H1 (cell line): ENCODE measurements around the gene PLEKHG2. TPM values are rescaled to one million over a fixed set of nuclear protein-coding genes. Genes with fewer than 3 reads are reported as not detected.

Experiments used
- CTCF ChIA-PET: fragments of 300-600 bp; sonication (Branson Sonifier 250); formaldehyde crosslinking; loops from one replicate; lab custom pipeline; 2021; ENCODE audit not compliant: partially characterized antibody; lab: Charles Lee
- POLR2A ChIA-PET: fragments of 300-600 bp; sonication (Branson Sonifier 250); formaldehyde crosslinking; loops from one replicate; lab custom pipeline; 2021; ENCODE audit warnings: inconsistent platforms; ENCODE audit not compliant: partially characterized antibody; lab: Charles Lee
- DNase-seq, 2 experiments: peaks; one replicate each; pipeline versions ENCODE4 v3.0.0 to v3.0.0-alpha.2; 2010 to 2022; ENCODE audit warnings: low spot score in 2 of 2, low read depth in 1 of 2, mixed read lengths in 1 of 2
- FAIRE-seq: peaks from 2 replicates; lab custom pipeline; 2011; peaks lifted over from hg19 to GRCh38; lab: Jason Lieb, UNC
- H2AFZ ChIP-seq: 2 replicates; pipeline ENCODE4 v1.8.1; 2012; ENCODE audit warnings: low read length, inconsistent platforms
- H2AK5ac ChIP-seq: 2 replicates; pipeline ENCODE4 v1.6.1; 2013; ENCODE audit warnings: low read depth, low read length
- H2BK120ac ChIP-seq: replicated peaks from 2 replicates; pipeline ENCODE3; 2013; ENCODE audit warnings: low read depth, low read length, inconsistent platforms
- H2BK12ac ChIP-seq: 2 replicates; pipeline ENCODE4 v1.6.1; 2013; ENCODE audit warnings: low read depth, low read length
- H2BK15ac ChIP-seq: 2 replicates; pipeline ENCODE4 v1.6.1; 2013; ENCODE audit warnings: low read length
- H2BK20ac ChIP-seq: 2 replicates; pipeline ENCODE4 v1.6.1; 2013; ENCODE audit warnings: low read length
- H2BK5ac ChIP-seq: 2 replicates; pipeline ENCODE4 v1.6.1; 2013; ENCODE audit warnings: low read depth, low read length
- H3K14ac ChIP-seq: 2 replicates; pipeline ENCODE4 v1.6.1; 2013; ENCODE audit warnings: inconsistent platforms; ENCODE audit not compliant: insufficient read length
- H3K18ac ChIP-seq: 2 replicates; pipeline ENCODE4 v1.6.1; 2013; ENCODE audit warnings: low read length; ENCODE audit errors: extremely low read depth
- H3K23ac ChIP-seq: 2 replicates; pipeline ENCODE4 v1.6.1; 2013; ENCODE audit warnings: inconsistent platforms; ENCODE audit not compliant: insufficient read length
- H3K23me2 ChIP-seq: 2 replicates; pipeline ENCODE4 v1.6.1; 2013; ENCODE audit warnings: low read depth, low read length
- H3K27ac ChIP-seq: 2 replicates; pipeline ENCODE4 v1.6.1; 2011; ENCODE audit warnings: low read depth, low read length, inconsistent platforms
- H3K27me3 ChIP-seq, 4 experiments: replicated peaks in 1 of 4; 1 replicate in 1 of 4; 2 replicates in 3 of 4; pipeline versions ENCODE4 v1.6.1 to v1.8.1; 2011 to 2013; ENCODE audit warnings: low read length in 3 of 4, mild to moderate bottlenecking in 3 of 4, inconsistent platforms in 2 of 4, mixed read lengths in 2 of 4, moderate library complexity in 1 of 4; ENCODE audit not compliant: control insufficient read depth in 3 of 4, insufficient read depth in 3 of 4; ENCODE audit errors: extremely low read depth in 1 of 4
- H3K36me3 ChIP-seq, 4 experiments: 2 replicates each; pipeline versions ENCODE4 v1.6.1 to v1.8.1; 2011 to 2013; ENCODE audit warnings: mild to moderate bottlenecking in 4 of 4, low read length in 3 of 4, moderate library complexity in 2 of 4, control low read depth in 1 of 4, inconsistent platforms in 1 of 4; ENCODE audit not compliant: insufficient read depth in 4 of 4, control insufficient read depth in 2 of 4
- H3K4ac ChIP-seq: replicated peaks from 2 replicates; pipeline ENCODE3; 2013; ENCODE audit warnings: low read length, low read depth, mixed read lengths, inconsistent platforms; ENCODE audit not compliant: insufficient read length
- H3K4me1 ChIP-seq, 4 experiments: replicated peaks in 1 of 4; 1 replicate in 1 of 4; 2 replicates in 3 of 4; pipeline versions ENCODE4 v1.6.1 to v1.8.1; 2011 to 2013; ENCODE audit warnings: low read length in 3 of 4, inconsistent platforms in 2 of 4, mixed read lengths in 1 of 4; ENCODE audit not compliant: insufficient read depth in 4 of 4, control insufficient read depth in 3 of 4
- H3K4me2 ChIP-seq, 2 experiments: 2 replicates each; pipeline versions ENCODE4 v1.6.1 to v1.8.1; 2011 to 2013; ENCODE audit warnings: low read depth in 2 of 2, low read length in 2 of 2, control low read depth in 1 of 2, inconsistent platforms in 1 of 2, mild to moderate bottlenecking in 1 of 2; ENCODE audit not compliant: insufficient read depth in 1 of 2
- H3K4me3 ChIP-seq, 4 experiments: fragments of 200-600, 300-600 bp in 1 of 4; sonication (generic), shearing (Covaris generic), sonication (Bioruptor Twin) in 1 of 4; 2 replicates each; pipeline versions ENCODE4 v1.5.1 to v1.8.1; 2011 to 2016; ENCODE audit warnings: low read length in 4 of 4, low read depth in 3 of 4, control low read depth in 2 of 4, inconsistent platforms in 2 of 4, mild to moderate bottlenecking in 2 of 4, mixed read lengths in 1 of 4, moderate library complexity in 1 of 4; ENCODE audit not compliant: insufficient read depth in 2 of 4; ENCODE audit errors: extremely low read depth in 1 of 4
- H3K56ac ChIP-seq: replicated peaks from 2 replicates; pipeline ENCODE3; 2013; ENCODE audit warnings: low read depth, mild to moderate bottlenecking, mixed read lengths, low read length, inconsistent platforms; ENCODE audit not compliant: insufficient read length
- H3K79me1 ChIP-seq: 2 replicates; pipeline ENCODE4 v1.6.1; 2013; ENCODE audit warnings: low read depth, low read length, control low read depth
- H3K79me2 ChIP-seq, 2 experiments: 2 replicates each; pipeline versions ENCODE4 v1.6.1 to v1.8.1; 2012 to 2013; ENCODE audit warnings: low read length in 2 of 2, mild to moderate bottlenecking in 2 of 2, inconsistent platforms in 1 of 2; ENCODE audit not compliant: insufficient read depth in 2 of 2, control insufficient read depth in 1 of 2
- H3K9ac ChIP-seq, 4 experiments: replicated peaks in 1 of 4; 1 replicate in 1 of 4; 2 replicates in 3 of 4; pipeline versions ENCODE4 v1.6.1 to v1.8.1; 2011 to 2013; ENCODE audit warnings: low read depth in 3 of 4, low read length in 3 of 4, control low read depth in 2 of 4, mild to moderate bottlenecking in 2 of 4, moderate library complexity in 2 of 4, inconsistent platforms in 1 of 4; ENCODE audit errors: extremely low read depth in 1 of 4
- H3K9me3 ChIP-seq, 2 experiments: 2 replicates each; pipeline versions ENCODE4 v1.6.1 to v1.8.1; 2012 to 2013; ENCODE audit warnings: mild to moderate bottlenecking in 2 of 2, moderate library complexity in 2 of 2, control low read depth in 1 of 2, inconsistent platforms in 1 of 2, low read depth in 1 of 2, low read length in 1 of 2, mixed read lengths in 1 of 2; ENCODE audit not compliant: insufficient read depth in 2 of 2
- H4K20me1 ChIP-seq, 2 experiments: replicated peaks in 1 of 2; 2 replicates each; pipeline versions ENCODE3 to v1.8.1; 2011 to 2013; ENCODE audit warnings: inconsistent platforms in 2 of 2, low read length in 2 of 2, mild to moderate bottlenecking in 1 of 2; ENCODE audit not compliant: insufficient read depth in 2 of 2, control insufficient read depth in 1 of 2
- H4K5ac ChIP-seq: 2 replicates; pipeline ENCODE4 v1.6.1; 2013; ENCODE audit warnings: low read length, low read depth, mixed read lengths, inconsistent platforms; ENCODE audit not compliant: insufficient read length
- H4K8ac ChIP-seq: 2 replicates; pipeline ENCODE4 v1.8.0; 2013; ENCODE audit warnings: mild to moderate bottlenecking, moderate library complexity, low read length, inconsistent platforms; ENCODE audit not compliant: insufficient read depth; ENCODE audit errors: extremely low read depth
- H4K91ac ChIP-seq: replicated peaks from 2 replicates; pipeline ENCODE3; 2013; ENCODE audit warnings: low read length, mixed read lengths, inconsistent platforms; ENCODE audit not compliant: insufficient read length
- GTF2F1 ChIP-seq: IDR thresholded peaks from 2 replicates; pipeline ENCODE4 v1.6.1; 2012; ENCODE audit warnings: low read depth, low read length, improper control_type of control experiment, borderline replicate concordance
- WGBS, 2 experiments: shearing (Covaris generic) in 1 of 2; methylation state at CpG; one replicate each; pipeline versions ENCODE4 v1.1.6 to v1.1.7; 2013 to 2015; ENCODE audit warnings: low lambda C conversion rate in 2 of 2, mixed read lengths in 2 of 2, inconsistent platforms in 1 of 2, low coverage in 1 of 2, missing lambda C conversion rate in 1 of 2; ENCODE audit not compliant: insufficient replicate concordance in 2 of 2, insufficient coverage in 1 of 2, insufficient read length in 1 of 2; ENCODE audit errors: extremely low coverage in 1 of 2, missing lambda C conversion rate in 1 of 2; 5-methylcytosine and 5-hydroxymethylcytosine counted together
- polyA plus RNA-seq, 7 experiments: library from polyadenylated mRNA; depleted of rRNA in 3 of 7; stranded (reverse) in 5 of 7; unstranded in 2 of 7; fragments of >200 nt in 5 of 7; fragments of 200-250 nt in 2 of 7; gene quantifications; 1 replicate in 5 of 7; 2 replicates in 1 of 7; 4 replicates in 1 of 7; pipeline versions ENCODE4 v1.2.1 to v1.2.3, GENCODE V29; 2011 to 2013; ENCODE audit warnings: missing spikeins in 2 of 7, mixed read lengths in 2 of 7
- total RNA-seq: library from RNA; stranded (reverse); fragmentation: NEBNext Ultra II Directional; extraction: Animal tissue kit (Norgen Biotek cat#: 25700); gene quantifications from 2 replicates; pipeline ENCODE4 v1.2.1, GENCODE V29; 2021

The PLEKHG2 gene
- total and polyA plus RNA-seq, 2 of the 8 experiments (the other 6 are each of a cell fraction or from before 2014, with no cell fraction given) = 16.9 to 65.7 TPM

- H3K14ac ChIP-seq = no peak overlapping the region
- H2AFZ ChIP-seq = no peak overlapping the region
- POLR2A ChIA-PET = interaction anchor here (0.9 to 47.8 kb wide), 3 partner anchors 8 to 40 kb away, joined by 3 to 1154 read pairs (median 4); partner anchors contain the start of genes PLEKHG2 and RPS16
- H4K8ac ChIP-seq = no peak overlapping the region
- H3K56ac ChIP-seq = no peak overlapping the region
- WGBS, 2 experiments = 94% methylated on average over 3 of the region's 3 CpGs; no CpG with 5 or more reads in 1 of the 2 experiments
- no peak overlapping the region for H3K9ac ChIP-seq
- no peaks in the 10 kb centered on the region for H3K9me3 ChIP-seq
- peaks cover 25 to 62% (median 45%) of the 10 kb centered on the region in 4 experiments for H3K36me3 ChIP-seq
- no peak overlapping the region for H3K18ac ChIP-seq
- H3K4ac ChIP-seq = no peak overlapping the region
- peaks cover 3 to 11% of the 10 kb centered on the region in 2 experiments for H4K20me1 ChIP-seq
- DNase-seq = no peak
- H4K5ac ChIP-seq = no peak overlapping the region
- no peak for FAIRE-seq
- no peak overlapping the region for H3K4me3 ChIP-seq
- no peak overlapping the region for H3K4me2 ChIP-seq
- no peak overlapping the region for H2BK15ac ChIP-seq
- H3K79me2 ChIP-seq = no peaks in the 10 kb centered on the region
- H2AK5ac ChIP-seq = no peak overlapping the region
- H2BK12ac ChIP-seq = no peak overlapping the region
- no peak for TF ChIP-seq GTF2F1
- H3K27ac ChIP-seq = no peak overlapping the region
- H3K23ac ChIP-seq = no peak overlapping the region
- H2BK5ac ChIP-seq = no peak overlapping the region
- no peaks in the 10 kb centered on the region for H3K27me3 ChIP-seq
- H2BK120ac ChIP-seq = no peak overlapping the region
- H4K91ac ChIP-seq = no peak overlapping the region
- H3K23me2 ChIP-seq = 0 out of 2 replicates have a peak, but pooled peaks cover 1% of the 10 kb centered on the region
- H3K79me1 ChIP-seq = peaks cover 11% of the 10 kb centered on the region
- H3K4me1 ChIP-seq = no peaks in the 10 kb centered on the region
- no peak overlapping the region for H2BK20ac ChIP-seq
- CTCF ChIA-PET = interaction anchor here (0.6 to 6.4 kb wide), 4 partner anchors 11 to 99 kb away, joined by 3 to 56 read pairs (median 4); partner anchors contain the start of gene EID2B
These were observed 50.9 kb downstream of the PLEKHG2 start for GRCh38 chr19:39463403-39463802.
